ENCODE measurements around the gene WDR72.

GRCh38 chr15:53565721-53566120 is 193.7 kb downstream of the WDR72 start:
- TF ChIP-seq CTCF (IDR thresholded peaks at IDR 0.05; ENCODE audit: insufficient read depth, low read depth, low read length): no peak
- TF ChIP-seq EZH2 (IDR thresholded peaks at IDR 0.05; ENCODE audit: insufficient read depth, low read length): no peak
